Measurements from ENCODE around the gene AKAP12.

The AKAP12 gene

DNA sequence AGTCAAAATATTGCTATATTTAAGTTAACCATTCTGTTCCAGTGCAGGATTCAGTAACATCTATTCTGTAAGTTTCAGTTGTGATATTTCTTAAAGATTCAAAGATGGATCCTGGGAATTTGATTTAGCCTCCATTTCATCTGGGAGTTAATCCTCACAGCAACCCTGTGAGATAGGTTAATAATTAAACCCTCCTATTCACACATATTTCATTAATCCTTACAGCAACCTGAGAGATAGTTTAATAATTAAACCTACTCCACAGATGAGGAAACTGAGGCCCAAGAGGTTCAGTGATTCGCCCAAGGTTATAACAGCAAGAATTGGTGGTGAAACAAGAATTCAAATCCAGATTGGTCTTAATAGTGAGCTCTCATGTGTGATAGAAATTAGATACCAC, 162.5 kb downstream of the AKAP12 start:
- H3K36me3 ChIP-seq, result peaks cover 62% of the 10 kb centered on the region
- H3K4me3 ChIP-seq (ENCODE audit: low read depth, low read length), result no peak overlapping the region
- TF ChIP-seq, protein P1, sequence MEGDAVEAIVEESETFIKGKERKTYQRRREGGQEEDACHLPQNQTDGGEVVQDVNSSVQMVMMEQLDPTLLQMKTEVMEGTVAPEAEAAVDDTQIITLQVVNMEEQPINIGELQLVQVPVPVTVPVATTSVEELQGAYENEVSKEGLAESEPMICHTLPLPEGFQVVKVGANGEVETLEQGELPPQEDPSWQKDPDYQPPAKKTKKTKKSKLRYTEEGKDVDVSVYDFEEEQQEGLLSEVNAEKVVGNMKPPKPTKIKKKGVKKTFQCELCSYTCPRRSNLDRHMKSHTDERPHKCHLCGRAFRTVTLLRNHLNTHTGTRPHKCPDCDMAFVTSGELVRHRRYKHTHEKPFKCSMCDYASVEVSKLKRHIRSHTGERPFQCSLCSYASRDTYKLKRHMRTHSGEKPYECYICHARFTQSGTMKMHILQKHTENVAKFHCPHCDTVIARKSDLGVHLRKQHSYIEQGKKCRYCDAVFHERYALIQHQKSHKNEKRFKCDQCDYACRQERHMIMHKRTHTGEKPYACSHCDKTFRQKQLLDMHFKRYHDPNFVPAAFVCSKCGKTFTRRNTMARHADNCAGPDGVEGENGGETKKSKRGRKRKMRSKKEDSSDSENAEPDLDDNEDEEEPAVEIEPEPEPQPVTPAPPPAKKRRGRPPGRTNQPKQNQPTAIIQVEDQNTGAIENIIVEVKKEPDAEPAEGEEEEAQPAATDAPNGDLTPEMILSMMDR (IDR thresholded peaks at IDR 0.05; ENCODE audit: low read depth, low read length), result no peak
- no peak for DNase-seq
- no peaks in the 10 kb centered on the region for H3K9me3 ChIP-seq (ENCODE audit: severe bottlenecking)
- no peak overlapping the region for H3K27ac ChIP-seq
- no peaks in the 10 kb centered on the region for H3K27me3 ChIP-seq (ENCODE audit: insufficient read depth, low read depth, severe bottlenecking)

DNA sequence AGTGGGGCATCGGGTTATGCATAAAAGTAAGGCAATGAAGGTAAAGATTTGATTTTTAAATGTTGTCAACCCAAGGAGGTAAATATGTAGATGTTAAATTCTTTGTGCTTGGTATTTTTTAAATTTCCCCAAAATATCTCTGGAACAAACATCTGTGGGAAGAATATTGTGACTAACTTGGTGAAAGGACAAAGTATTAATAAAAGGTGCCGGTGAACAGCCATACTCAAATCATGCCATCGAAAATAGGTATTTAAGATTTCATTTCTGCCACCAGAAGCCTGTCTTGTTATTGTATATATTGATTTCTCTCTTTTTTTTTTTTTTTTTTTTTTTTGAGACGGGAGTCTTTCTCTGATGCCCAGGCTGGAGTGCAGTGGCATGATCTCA, 164.1 kb downstream of the AKAP12 start:
- DNase-seq, result no peak
- Histone ChIP-seq H3K27me3 (ENCODE audit: insufficient read depth, low read depth, severe bottlenecking) (no peaks in the 10 kb centered on the region), H3K9me3 (ENCODE audit: severe bottlenecking) (no peaks in the 10 kb centered on the region), H3K36me3 (peaks cover 67% of the 10 kb centered on the region), H3K4me3 (ENCODE audit: low read depth, low read length) (no peak overlapping the region), H3K27ac (no peak overlapping the region)
- TF ChIP-seq, protein P1 (IDR thresholded peaks at IDR 0.05; ENCODE audit: low read depth, low read length), result no peak

Measured in WERI-Rb-1 (cell line).